ENCODE measurements around the gene IKBKE.
A peak's percentile ranks its signal among the peaks of the same experiment; 100 is the strongest.

The IKBKE gene

DNA sequence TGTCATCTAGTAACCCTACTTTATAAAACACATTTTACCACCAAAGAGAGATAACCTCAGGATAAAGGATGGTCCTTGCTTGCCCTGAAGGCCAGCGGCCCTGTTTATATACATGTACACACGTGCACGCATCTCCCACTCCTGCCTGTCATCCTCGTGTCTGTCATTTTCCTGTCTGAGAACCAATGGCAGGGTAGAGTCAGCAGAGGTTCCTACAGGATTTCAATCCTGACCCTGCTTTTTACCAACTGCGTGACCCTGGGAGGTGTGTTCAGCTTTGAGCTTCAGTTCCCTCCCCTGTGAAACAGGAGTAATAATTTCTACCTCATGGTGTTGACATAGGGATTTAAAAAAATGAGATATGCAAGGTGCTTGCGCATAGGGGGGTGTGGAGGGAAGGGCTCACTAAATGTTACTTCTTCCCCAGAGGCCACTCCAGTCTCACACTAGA lies 24.8 kb downstream of the IKBKE start:
- H3K27ac ChIP-seq (ENCODE audit: low read depth, low read length): peak overlapping the region; percentile 10; the same call in 1 of the 2 replicates
- peak overlapping the region; percentile 58 for H3K4me2 ChIP-seq (ENCODE audit: low read length)

GRCh38 chr1:206495493-206496046 lies 25.3 kb downstream of the IKBKE start:
- H3K79me2 ChIP-seq (ENCODE audit: control insufficient read depth, low read length): no peaks in the 10 kb centered on the region
- no peaks in the 10 kb centered on the region for H3K9me2 ChIP-seq (replicated peaks; ENCODE audit: control insufficient read depth, low read length)
- H3K4me3 ChIP-seq (ENCODE audit: low read length): peak overlapping the region; percentile 40
- no peaks in the 10 kb centered on the region for H3K27me3 ChIP-seq (ENCODE audit: control insufficient read depth, low read length)
- H3K9me3 ChIP-seq (ENCODE audit: control insufficient read depth, insufficient read depth, low read length): no peaks in the 10 kb centered on the region
- peaks cover 12% of the 10 kb centered on the region for H4K20me1 ChIP-seq (ENCODE audit: control insufficient read depth, insufficient read depth, low read depth, low read length)
- peak overlapping the region; percentile 10 for H3K27ac ChIP-seq (ENCODE audit: low read depth, low read length)
- peaks cover 37% of the 10 kb centered on the region for H3K4me1 ChIP-seq (ENCODE audit: control insufficient read depth, low read length)
- H3F3A ChIP-seq (ENCODE audit: control insufficient read depth, insufficient read depth): no peaks in the 10 kb centered on the region
- no peak for TF ChIP-seq EZH2phosphoT487 (IDR thresholded peaks at IDR 0.05; ENCODE audit: borderline replicate concordance, low read length)
- TF ChIP-seq, protein P1, sequence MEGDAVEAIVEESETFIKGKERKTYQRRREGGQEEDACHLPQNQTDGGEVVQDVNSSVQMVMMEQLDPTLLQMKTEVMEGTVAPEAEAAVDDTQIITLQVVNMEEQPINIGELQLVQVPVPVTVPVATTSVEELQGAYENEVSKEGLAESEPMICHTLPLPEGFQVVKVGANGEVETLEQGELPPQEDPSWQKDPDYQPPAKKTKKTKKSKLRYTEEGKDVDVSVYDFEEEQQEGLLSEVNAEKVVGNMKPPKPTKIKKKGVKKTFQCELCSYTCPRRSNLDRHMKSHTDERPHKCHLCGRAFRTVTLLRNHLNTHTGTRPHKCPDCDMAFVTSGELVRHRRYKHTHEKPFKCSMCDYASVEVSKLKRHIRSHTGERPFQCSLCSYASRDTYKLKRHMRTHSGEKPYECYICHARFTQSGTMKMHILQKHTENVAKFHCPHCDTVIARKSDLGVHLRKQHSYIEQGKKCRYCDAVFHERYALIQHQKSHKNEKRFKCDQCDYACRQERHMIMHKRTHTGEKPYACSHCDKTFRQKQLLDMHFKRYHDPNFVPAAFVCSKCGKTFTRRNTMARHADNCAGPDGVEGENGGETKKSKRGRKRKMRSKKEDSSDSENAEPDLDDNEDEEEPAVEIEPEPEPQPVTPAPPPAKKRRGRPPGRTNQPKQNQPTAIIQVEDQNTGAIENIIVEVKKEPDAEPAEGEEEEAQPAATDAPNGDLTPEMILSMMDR (IDR thresholded peaks at IDR 0.05; ENCODE audit: low read depth, low read length, poor library complexity, severe bottlenecking): no peak
- peak overlapping the region; percentile 58 for H3K4me2 ChIP-seq (ENCODE audit: low read length)
- peaks cover 14% of the 10 kb centered on the region; the same call in 1 of the 2 replicates for H3K36me3 ChIP-seq (ENCODE audit: control insufficient read depth, low read length)

More for the DNA sequence above, 24.8 kb downstream of the IKBKE start:
- TF ChIP-seq, protein P1 (IDR thresholded peaks at IDR 0.05; ENCODE audit: low read depth, low read length, poor library complexity, severe bottlenecking): no peak
- no peak for TF ChIP-seq EZH2phosphoT487 (IDR thresholded peaks at IDR 0.05; ENCODE audit: borderline replicate concordance, low read length)
- H3K4me1 ChIP-seq (ENCODE audit: control insufficient read depth, low read length): peaks cover 37% of the 10 kb centered on the region
- no peaks in the 10 kb centered on the region for H3K9me3 ChIP-seq (ENCODE audit: control insufficient read depth, insufficient read depth, low read length)
- H3K36me3 ChIP-seq (ENCODE audit: control insufficient read depth, low read length): peaks cover 14% of the 10 kb centered on the region; the same call in 1 of the 2 replicates
- no peaks in the 10 kb centered on the region for H3K79me2 ChIP-seq (ENCODE audit: control insufficient read depth, low read length)
- no peaks in the 10 kb centered on the region for H3K27me3 ChIP-seq (ENCODE audit: control insufficient read depth, low read length)
- peaks cover 12% of the 10 kb centered on the region for H4K20me1 ChIP-seq (ENCODE audit: control insufficient read depth, insufficient read depth, low read depth, low read length)
- H3K9me2 ChIP-seq (replicated peaks; ENCODE audit: control insufficient read depth, low read length): no peaks in the 10 kb centered on the region
- peak overlapping the region; percentile 40 for H3K4me3 ChIP-seq (ENCODE audit: low read length)
- H3F3A ChIP-seq (ENCODE audit: control insufficient read depth, insufficient read depth): no peaks in the 10 kb centered on the region

- Histone ChIP-seq H4K20me1 (ENCODE audit: control insufficient read depth, insufficient read depth, low read depth, low read length) (peaks cover 12% of the 10 kb centered on the region), H3K4me1 (ENCODE audit: control insufficient read depth, low read length) (peaks cover 37% of the 10 kb centered on the region), H3K79me2 (ENCODE audit: control insufficient read depth, low read length) (no peaks in the 10 kb centered on the region), H3K27me3 (ENCODE audit: control insufficient read depth, low read length) (no peaks in the 10 kb centered on the region), H3K9me3 (ENCODE audit: control insufficient read depth, insufficient read depth, low read length) (no peaks in the 10 kb centered on the region), H3F3A (ENCODE audit: control insufficient read depth, insufficient read depth) (no peaks in the 10 kb centered on the region), H3K27ac (ENCODE audit: low read depth, low read length) (peak overlapping the region; percentile 10), H3K9me2 (replicated peaks; ENCODE audit: control insufficient read depth, low read length) (no peaks in the 10 kb centered on the region), H3K36me3 (ENCODE audit: control insufficient read depth, low read length) (peaks cover 14% of the 10 kb centered on the region; the same call in 1 of the 2 replicates), H3K4me3 (ENCODE audit: low read length) (peak overlapping the region; percentile 40), H3K4me2 (ENCODE audit: low read length) (peak overlapping the region; percentile 58)
- TF ChIP-seq, protein P1 (IDR thresholded peaks at IDR 0.05; ENCODE audit: low read depth, low read length, poor library complexity, severe bottlenecking): no peak
- TF ChIP-seq EZH2phosphoT487 (IDR thresholded peaks at IDR 0.05; ENCODE audit: borderline replicate concordance, low read length): no peak
These were observed 26.0 kb downstream of the IKBKE start for GRCh38 chr1:206496131-206496793.

All from DOHH2 (cell line).